GM21717 (cell line): Measurements from ENCODE around the gene BBS1.
"Not testable (repeated sequence)": the region's sequence is repeated elsewhere in the genome, so short reads cannot be mapped to it uniquely, and the experiment has no call there.

Experiments
- ATAC-seq: cut with Tn5 transposase; IDR thresholded peaks from one replicate; pipeline ENCODE4 v1.9.1; 2021; ENCODE audit warnings: mild to moderate bottlenecking, moderate library complexity; ENCODE audit not compliant: unreplicated experiment

The BBS1 gene

GRCh38 chr11:66523611-66524010, 13.2 kb downstream of the BBS1 start:
- no peak for ATAC-seq

- ATAC-seq: no peak
These were observed 14.0 kb downstream of the BBS1 start for GRCh38 chr11:66524304-66525040.

GRCh38 chr11:66529069-66529468, 18.6 kb downstream of the BBS1 start:
- no peak for ATAC-seq

- no peak for ATAC-seq
These were observed 19.2 kb downstream of the BBS1 start for GRCh38 chr11:66529655-66530054.

DNA sequence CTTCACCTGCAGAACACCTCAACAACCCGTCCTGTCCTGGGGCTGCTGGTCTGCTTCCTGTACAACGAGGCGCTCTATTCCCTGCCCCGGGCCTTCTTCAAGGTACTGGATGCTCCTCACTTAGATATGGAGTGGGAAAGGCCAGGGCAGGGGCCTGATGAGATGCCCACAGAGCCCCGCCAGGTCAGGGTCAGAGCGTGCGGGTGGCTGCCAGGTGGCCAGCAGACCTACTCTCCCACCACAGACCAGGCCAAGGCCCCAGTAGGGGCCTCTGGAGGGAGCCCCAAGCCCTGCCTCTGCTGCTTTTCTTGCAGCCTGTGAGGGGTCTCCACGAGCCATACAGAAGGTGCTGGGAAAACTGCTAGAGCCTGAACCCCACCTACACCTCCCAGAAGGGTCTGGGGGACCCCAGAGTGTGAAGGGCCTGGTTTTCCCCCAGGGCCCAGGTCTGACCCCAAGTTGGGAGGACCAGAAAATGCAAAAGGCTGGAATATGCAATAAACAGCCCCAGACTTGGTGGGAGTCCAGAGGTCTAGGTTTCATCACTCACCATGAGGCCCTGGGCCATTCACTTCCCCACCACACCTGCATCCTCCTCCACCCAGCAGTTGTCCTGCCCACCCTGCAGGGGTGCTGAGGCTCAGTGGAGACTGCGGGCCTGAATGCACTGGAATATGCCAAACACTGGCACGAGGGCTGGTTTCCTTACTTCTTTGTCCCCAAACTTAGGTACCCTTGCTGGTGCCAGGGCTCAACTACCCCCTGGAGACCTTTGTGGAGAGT, 20.7 kb downstream of the BBS1 start:
- ATAC-seq: no peak

GRCh38 chr11:66531841-66532240, 21.4 kb downstream of the BBS1 start:
- ATAC-seq: no peak

GRCh38 chr11:66532784-66533183, 22.3 kb downstream of the BBS1 start:
- ATAC-seq: no peak

GRCh38 chr11:66539170-66539869, 28.9 kb downstream of the BBS1 start:
- no peak for ATAC-seq

GRCh38 chr11:66539870-66540213, 29.4 kb downstream of the BBS1 start:
- no peak for ATAC-seq

GRCh38 chr11:66540598-66540997, 30.2 kb downstream of the BBS1 start:
- ATAC-seq: not testable (repeated sequence)

- ATAC-seq: no peak
These were observed 31.5 kb downstream of the BBS1 start for GRCh38 chr11:66541892-66542291.

DNA sequence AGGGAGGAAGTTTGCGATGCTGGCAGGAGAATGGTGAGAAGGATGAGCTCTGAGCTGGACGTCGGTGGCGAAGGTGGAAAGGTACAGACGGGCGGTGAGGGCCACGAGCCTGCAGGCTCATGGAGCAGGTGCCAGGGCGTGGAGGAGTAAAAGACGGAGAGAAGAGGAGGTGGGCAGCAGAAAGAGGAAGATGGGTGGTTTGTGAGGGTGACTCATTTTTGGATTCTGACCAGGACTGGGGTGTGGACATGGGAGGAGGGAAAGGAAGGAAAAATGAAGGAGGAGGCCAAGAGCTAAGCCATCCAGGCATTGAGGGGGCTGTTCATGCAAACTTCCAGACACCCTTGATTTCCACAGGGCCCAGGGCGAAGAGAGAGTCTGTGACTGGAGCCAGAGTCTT, 31.9 kb downstream of the BBS1 start:
- ATAC-seq: no peak

GRCh38 chr11:66543263-66544107, 33.0 kb downstream of the BBS1 start:
- no peak for ATAC-seq

- not testable (repeated sequence) for ATAC-seq
These were observed 34.5 kb downstream of the BBS1 start for GRCh38 chr11:66544952-66545351.

DNA sequence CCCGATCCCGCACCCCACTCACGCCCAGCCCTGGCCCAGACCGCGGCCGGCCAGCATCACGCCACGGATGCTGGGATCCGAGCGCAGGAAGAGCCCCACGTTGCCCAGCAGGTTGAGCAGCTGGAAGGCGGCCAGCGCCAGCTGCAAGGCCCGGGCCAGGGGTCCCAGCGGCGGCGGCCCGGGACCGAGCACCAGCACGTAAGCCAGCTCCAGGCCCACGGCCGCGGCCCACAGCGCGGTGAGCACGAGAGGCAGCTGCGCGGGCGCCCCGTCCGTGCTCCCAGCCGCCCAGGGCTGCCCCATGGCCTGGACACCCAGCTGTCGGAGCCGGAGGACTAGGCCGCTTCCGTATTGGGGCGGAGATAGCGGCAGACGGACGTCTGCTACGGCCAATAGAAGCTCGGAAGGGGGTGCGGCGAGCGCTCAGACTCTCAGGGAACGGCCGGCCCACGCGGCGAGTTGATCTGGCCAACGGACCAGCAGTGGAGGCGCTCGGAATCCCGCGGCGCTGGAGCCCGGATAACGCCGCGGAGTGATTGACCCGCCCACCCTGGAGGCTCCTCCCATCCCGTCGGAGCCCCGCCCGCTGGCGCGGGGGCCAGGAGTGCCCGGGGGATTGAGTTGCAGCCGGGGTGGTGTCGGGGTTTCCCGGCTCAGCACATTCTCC, 35.4 kb downstream of the BBS1 start, which contains the start of gene ZDHHC24:
Gene ZDHHC24, minus strand, starts transcription at position 348 of the 667 bp plus-strand sequence. Its CDS starts 45 bp downstream, at position 303.
- peak; percentile 77 for ATAC-seq

DNA sequence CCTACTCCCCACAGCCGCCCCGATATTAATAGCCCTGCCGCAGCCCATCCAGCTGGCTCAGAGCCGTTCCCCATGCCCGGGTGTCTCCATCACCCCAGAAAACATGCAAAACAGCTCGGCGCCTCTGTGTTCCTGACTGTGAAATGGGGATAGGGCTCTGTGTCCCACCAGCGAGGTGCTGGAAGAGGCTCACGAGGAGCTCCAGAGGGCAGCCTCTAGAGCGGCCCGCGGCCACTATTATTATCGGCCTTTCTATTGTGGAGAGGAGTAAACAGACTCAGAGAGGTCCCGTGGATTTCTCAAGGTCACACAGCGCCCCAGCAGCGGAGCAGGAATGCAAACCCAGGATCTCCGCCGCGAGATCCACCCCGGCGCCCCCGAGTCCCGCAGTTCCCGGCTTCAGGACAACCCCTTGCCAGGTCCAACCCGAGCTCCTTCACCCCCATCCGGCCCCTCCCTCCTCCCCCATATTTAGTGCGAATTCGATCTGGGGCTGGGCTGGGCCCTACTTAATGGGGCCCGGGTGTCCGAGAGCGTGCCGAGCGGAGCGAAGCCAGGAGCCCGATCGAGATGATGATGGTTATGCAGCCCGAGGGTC, 36.0 kb downstream of the BBS1 start, which contains the start of gene ACTN3:
Gene ACTN3, plus strand, starts transcription at position 536 of the 598 bp plus-strand sequence. Its CDS starts 35 bp downstream, at position 571.
- no peak for ATAC-seq

- ATAC-seq: no peak
These were observed 36.7 kb downstream of the BBS1 start for GRCh38 chr11:66546966-66547661.

GRCh38 chr11:66547662-66548009, 37.2 kb downstream of the BBS1 start:
- ATAC-seq: no peak

DNA sequence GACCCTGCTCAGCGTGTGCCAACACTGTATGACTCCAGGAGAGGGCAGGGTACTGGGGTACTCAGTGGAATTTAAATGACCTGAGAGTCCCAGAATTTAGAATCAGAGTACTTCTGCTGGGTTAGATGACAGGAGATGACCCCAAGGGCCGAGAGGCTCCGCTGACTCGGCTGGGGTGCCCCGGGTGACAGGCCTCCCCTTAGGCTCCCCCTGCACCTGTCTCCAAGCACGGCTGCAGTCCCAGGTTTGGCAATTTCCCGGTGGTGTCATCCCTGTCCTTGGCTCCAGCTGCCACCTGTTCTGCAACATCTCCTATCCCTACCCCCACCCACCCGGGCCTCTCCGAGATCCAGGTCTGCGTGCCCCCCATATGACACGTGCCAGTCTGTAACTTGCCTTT, 37.6 kb downstream of the BBS1 start:
- no peak for ATAC-seq
